C4-2B (cell line): ENCODE data around the gene GRP.

Experiments used
- H3K27ac ChIP-seq: fragments of 450-650 bp; 2 replicates; pipeline ENCODE4 v1.5.1; 2017
- CTCF ChIP-seq: fragments of 450-650 bp; conservative IDR thresholded peaks from 2 replicates; pipeline ENCODE4 v1.5.1; 2017; ENCODE audit warnings: mild to moderate bottlenecking
- ZFX ChIP-seq: fragments of 450-650 bp; IDR thresholded peaks from 2 replicates; pipeline ENCODE4 v1.6.1; 2017

GRP gene

GRCh38 chr18:59272891-59273758, 53.2 kb downstream of the GRP start, which contains the start of gene RAX:
Gene RAX, minus strand, starts transcription at chr18:59273454. Its CDS starts 248 bp downstream, at chr18:59273206.
- no peak for TF ChIP-seq CTCF
- no peak for TF ChIP-seq ZFX

DNA sequence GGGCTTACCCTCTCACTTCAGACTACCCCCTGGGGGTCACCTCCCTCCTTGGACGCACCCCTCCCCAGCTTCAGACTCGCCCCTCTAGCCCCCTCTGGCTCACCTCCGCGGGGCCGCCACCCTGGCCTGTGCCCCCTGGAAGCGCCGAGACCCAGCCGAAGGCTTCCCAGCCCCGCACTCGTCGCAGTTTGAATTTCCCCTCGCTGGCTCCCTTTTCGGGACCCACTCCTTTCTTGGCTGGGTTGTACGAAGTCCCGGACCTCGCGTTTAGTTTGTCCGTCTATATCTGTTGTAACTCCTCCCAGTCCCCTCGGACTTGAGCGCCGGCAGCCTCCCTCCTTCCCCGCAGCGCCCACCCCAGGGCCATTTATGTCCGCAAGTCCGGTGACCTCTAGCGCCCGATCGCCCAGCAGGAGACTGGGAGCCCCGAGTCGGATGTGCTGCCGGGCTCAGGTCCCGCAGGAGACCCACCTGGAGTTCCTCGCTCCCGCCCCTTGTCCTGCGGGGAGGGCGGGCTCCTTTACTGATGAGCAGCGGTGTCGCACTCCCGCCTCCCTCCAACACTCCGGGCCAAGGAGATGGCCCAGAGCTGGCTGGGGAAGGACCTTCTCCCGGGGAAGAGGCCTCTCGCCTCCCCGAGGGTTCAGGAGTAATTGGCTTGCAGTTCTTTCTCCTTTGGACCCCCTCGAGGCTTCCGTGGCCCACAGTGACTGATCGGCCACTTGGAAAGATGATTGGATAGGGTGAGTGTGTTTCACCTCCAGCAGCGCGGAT, 54.0 kb downstream of the GRP start:
- H3K27ac ChIP-seq, result no peak overlapping the region
- TF ChIP-seq CTCF, result no peak
- no peak for TF ChIP-seq ZFX

More at GRCh38 chr18:59272891-59273758, 53.2 kb downstream of the GRP start, which contains the start of gene RAX:
- no peak within 1 kb of the TSS for H3K27ac ChIP-seq

GRCh38 chr18:59274533-59274928, 54.6 kb downstream of the GRP start:
- no peak overlapping the region for H3K27ac ChIP-seq
- TF ChIP-seq CTCF (no peak), ZFX (no peak)

DNA sequence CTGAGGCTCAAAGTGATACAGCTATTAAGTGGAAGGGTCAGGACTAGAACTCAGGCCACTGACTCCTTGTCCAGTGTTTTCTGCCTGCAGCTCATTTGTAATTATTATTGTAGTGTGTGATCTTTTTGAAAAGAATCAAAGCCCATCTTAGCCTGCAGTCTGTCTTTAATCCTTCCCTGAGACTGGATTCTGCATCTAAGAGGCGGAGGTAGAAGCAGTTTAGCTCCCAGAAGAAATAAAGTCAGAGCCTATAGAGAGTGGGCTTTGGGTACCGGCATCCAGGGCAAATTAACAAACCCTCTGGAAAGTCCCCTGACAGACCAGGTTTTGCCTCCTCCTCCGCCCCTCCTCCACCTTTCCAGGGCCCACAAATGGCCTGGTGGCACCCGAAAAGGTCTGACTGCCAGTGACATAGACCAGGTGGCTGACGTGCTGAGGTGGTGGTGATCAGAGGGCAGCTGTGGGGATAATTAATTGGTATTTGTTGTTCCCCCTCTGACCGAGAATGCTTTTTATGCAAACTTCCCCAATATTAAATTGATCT, 55.5 kb downstream of the GRP start:
- H3K27ac ChIP-seq, result no peak overlapping the region
- TF ChIP-seq ZFX, result no peak
- TF ChIP-seq CTCF, result no peak

DNA sequence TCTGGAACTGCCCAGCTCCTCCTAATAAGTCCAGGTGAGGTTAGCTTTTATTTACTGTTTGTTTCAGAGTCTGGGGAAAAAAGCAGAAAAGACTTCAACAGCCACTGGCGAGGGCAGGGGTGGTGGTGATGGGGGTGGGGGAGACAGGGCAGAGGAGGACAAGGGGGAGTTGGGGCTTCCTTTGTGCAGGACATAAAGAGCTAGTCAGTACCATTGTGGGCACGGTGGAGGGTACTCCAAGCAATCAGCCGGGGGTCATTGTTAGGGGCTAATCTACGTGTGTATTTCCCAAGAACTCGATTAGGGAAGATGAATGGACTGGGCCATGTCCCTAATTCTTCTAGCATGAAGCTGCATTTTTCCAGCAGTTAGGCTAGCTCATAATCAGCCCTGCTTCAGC, 56.1 kb downstream of the GRP start:
- TF ChIP-seq ZFX, result no peak
- no peak overlapping the region for H3K27ac ChIP-seq

DNA sequence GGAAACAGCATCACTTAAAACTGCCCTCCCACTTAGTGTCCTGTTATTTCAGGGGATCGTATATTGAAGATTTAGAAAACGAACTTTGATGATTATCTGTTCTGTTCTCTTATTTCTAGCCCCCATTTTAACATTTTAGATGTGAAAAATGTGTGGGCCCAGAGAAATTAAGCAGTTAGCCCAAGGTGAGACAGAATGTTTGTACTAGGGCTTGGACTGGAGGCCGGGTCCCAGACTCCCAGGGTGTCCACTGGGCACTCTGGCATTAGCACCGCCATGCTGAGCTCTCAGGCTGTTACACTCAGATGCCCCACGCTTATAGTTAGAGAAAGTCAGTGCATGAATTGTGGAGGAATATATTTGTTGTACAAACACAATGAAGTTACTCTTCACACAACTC, 58.8 kb downstream of the GRP start:
- H3K27ac ChIP-seq, result no peak overlapping the region
- TF ChIP-seq ZFX (no peak), CTCF (no peak)

- no peak for TF ChIP-seq CTCF
- TF ChIP-seq ZFX, result no peak
- H3K27ac ChIP-seq, result no peak overlapping the region
Measured at GRCh38 chr18:59279193-59279592, 59.2 kb downstream of the GRP start.
